Measurements from ENCODE around the gene C16orf89.
A peak's percentile ranks its signal among the peaks of the same experiment; 100 is the strongest.
"Not testable (repeated sequence)": the region's sequence is repeated elsewhere in the genome, so short reads cannot be mapped to it uniquely, and the experiment has no call there.

C16orf89 gene, protein sequence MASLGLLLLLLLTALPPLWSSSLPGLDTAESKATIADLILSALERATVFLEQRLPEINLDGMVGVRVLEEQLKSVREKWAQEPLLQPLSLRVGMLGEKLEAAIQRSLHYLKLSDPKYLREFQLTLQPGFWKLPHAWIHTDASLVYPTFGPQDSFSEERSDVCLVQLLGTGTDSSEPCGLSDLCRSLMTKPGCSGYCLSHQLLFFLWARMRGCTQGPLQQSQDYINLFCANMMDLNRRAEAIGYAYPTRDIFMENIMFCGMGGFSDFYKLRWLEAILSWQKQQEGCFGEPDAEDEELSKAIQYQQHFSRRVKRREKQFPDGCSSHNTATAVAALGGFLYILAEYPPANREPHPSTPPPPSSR

GRCh38 chr16:5065813-5066212 is at the start of gene C16orf89:
Gene C16orf89, minus strand, starts transcription at chr16:5065956. Its CDS starts 48 bp downstream, at chr16:5065908.
- H3K4me3 ChIP-seq (replicated peaks in 1 of 2; ENCODE audit: low read depth in 2 of 2, low read length in 2 of 2) = no peak within 1 kb of the TSS
- TF ChIP-seq, protein P1, sequence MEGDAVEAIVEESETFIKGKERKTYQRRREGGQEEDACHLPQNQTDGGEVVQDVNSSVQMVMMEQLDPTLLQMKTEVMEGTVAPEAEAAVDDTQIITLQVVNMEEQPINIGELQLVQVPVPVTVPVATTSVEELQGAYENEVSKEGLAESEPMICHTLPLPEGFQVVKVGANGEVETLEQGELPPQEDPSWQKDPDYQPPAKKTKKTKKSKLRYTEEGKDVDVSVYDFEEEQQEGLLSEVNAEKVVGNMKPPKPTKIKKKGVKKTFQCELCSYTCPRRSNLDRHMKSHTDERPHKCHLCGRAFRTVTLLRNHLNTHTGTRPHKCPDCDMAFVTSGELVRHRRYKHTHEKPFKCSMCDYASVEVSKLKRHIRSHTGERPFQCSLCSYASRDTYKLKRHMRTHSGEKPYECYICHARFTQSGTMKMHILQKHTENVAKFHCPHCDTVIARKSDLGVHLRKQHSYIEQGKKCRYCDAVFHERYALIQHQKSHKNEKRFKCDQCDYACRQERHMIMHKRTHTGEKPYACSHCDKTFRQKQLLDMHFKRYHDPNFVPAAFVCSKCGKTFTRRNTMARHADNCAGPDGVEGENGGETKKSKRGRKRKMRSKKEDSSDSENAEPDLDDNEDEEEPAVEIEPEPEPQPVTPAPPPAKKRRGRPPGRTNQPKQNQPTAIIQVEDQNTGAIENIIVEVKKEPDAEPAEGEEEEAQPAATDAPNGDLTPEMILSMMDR (IDR thresholded peaks at IDR 0.05; ENCODE audit: low read depth, low read length) = no peak
- no peak for DNase-seq (ENCODE audit: low read depth in 2 of 2)

GRCh38 chr16:5110933-5111332 is 45.2 kb upstream of the C16orf89 start:
- DNase-seq (ENCODE audit: low read depth in 2 of 2); H3K4me3 ChIP-seq (replicated peaks in 1 of 2; ENCODE audit: low read depth in 2 of 2, low read length in 2 of 2): not testable (repeated sequence)

DNA sequence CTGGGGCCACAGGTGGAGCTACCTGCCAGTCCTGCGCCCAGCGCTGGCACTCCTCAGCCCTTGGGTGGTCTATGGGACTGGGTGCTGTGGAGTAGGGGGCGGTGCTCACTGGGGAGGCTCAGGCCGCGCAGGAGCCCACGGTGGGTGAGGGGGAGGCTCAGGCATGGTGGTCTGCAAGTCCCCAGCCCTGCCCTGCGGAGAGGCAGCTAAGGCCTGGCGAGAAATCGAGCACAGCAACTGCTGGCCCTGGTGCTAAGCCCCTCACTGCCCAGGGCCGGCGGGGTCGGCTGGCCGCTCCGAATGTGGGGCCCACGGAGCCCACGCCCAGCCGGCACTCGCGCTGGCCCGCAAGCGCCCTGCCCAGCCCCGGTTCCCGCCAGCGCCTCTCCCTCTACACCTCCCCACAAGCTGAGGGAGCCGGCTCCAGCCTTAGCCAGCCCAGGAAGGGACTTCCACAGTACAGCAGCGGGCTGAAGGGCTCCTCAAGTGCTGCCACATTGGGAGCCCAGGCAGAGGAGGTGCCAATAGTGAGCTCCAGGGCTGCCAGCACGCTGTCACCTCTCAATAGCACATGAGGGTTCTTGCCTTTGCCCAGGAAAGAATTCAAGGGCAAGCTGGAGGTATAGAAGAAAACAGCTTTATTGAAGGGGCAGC is 42.9 kb upstream of the C16orf89 start:
- no peak for DNase-seq (ENCODE audit: low read depth in 2 of 2)
- TF ChIP-seq, protein P1 (IDR thresholded peaks at IDR 0.05; ENCODE audit: low read depth, low read length) = no peak
- H3K4me3 ChIP-seq (replicated peaks in 1 of 2; ENCODE audit: low read depth in 2 of 2, low read length in 2 of 2) = no peak overlapping the region

GRCh38 chr16:5105039-5105438 is 39.3 kb upstream of the C16orf89 start:
- H3K4me3 ChIP-seq (replicated peaks in 1 of 2; ENCODE audit: low read depth in 2 of 2, low read length in 2 of 2); DNase-seq (ENCODE audit: low read depth in 2 of 2): not testable (repeated sequence)

DNA sequence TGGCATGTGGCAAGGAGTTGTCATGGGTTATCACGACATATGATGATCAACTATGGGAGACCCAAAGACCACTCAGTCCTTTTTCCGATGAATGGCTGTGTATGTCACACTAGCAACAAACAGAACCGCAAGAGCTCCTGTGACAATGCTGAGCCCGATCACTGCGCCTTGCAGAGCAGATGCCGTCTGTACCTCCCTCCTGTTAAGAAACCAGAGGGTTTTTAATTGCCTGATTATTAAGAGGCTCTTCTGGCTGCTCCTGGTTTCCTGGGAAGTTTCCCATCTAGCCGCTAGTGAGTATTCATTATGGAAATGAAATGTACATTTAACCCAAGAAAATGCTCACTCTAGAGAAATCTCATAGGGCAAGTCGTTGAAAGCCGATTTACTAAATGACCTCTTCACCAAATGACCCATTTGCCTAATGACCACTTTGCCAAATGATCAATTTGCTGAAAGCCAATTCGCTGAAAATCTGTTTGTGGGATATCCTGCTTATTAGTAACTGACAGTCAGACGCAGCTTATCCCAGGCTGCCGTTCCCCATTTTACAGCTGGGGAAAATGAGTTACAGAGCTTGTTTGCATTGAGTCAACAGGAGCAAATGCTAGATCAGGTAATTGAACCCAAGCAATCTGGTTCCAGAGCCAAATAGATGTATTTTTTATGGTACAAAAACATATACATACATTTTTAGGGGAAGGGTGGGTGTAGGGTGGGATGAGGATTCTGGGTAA is 37.7 kb upstream of the C16orf89 start:
- DNase-seq (ENCODE audit: low read depth in 2 of 2); H3K4me3 ChIP-seq (replicated peaks in 1 of 2; ENCODE audit: low read depth in 2 of 2, low read length in 2 of 2): not testable (repeated sequence)

GRCh38 chr16:5099174-5099573 is 33.4 kb upstream of the C16orf89 start:
- not testable (repeated sequence) for DNase-seq (ENCODE audit: low read depth in 2 of 2); H3K4me3 ChIP-seq (replicated peaks in 1 of 2; ENCODE audit: low read depth in 2 of 2, low read length in 2 of 2)

DNA sequence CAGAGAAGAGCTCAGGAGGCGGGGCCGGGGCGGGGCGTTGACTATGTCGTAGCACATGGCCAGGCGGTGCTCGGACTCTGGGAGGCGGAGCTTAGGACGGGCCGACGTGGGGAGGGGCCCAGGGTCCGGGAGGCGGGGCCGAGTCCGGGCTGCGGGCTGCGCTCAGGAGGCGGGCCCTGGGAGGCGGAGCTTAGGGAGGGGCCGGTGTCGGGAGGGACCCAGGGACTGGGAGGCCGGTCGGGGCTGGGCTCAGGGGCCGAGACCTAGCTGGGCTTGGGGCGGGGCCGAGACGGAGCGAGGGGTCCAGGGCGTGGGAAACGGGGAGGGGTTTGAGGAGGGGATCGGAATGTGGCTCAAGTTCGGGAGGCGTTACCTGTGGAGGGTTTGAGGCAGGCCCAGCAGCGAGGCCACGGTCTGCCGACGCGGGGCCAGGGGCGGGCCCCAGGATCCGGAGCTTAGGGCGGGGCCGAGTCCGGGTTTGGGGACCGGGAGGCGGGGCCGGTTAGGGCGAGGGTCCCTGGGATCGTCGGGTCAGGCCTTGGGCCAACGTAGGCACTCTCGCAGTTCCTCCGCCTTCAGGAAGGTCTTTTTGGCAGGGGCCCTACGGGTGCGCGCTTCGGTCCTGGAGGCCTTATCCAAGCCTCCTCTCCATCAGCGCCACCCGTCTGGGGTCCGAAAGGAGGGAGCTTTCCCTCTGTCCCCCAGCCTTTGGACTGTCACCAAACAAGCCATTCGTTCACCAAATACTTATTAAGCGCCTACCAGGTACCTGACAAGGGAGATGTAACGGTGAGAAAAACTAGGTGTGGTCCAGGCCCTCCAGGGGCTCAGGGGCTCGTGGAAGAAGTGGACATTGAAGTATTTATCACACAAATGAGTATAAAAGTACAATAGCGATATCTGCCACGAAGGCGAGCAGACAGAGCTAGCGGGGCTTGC is 32.7 kb upstream of the C16orf89 start:
- H3K4me3 ChIP-seq (replicated peaks in 1 of 2; ENCODE audit: low read depth in 2 of 2, low read length in 2 of 2) = peak overlapping the region; percentile 53 to 55
- peak; percentile 69 to 83 for DNase-seq (ENCODE audit: low read depth in 2 of 2)

- DNase-seq (ENCODE audit: low read depth in 2 of 2) = peak; percentile 100
- H3K4me3 ChIP-seq (replicated peaks in 1 of 2; ENCODE audit: low read depth in 2 of 2, low read length in 2 of 2) = peak within 1 kb of the TSS; percentile 57 to 67
Measured at GRCh38 chr16:5097470-5098220, 31.9 kb upstream of the C16orf89 start, which contains the start of gene EEF2KMT. Gene EEF2KMT, minus strand, starts transcription at chr16:5097795. Its CDS starts 56 bp downstream, at chr16:5097739.

DNA sequence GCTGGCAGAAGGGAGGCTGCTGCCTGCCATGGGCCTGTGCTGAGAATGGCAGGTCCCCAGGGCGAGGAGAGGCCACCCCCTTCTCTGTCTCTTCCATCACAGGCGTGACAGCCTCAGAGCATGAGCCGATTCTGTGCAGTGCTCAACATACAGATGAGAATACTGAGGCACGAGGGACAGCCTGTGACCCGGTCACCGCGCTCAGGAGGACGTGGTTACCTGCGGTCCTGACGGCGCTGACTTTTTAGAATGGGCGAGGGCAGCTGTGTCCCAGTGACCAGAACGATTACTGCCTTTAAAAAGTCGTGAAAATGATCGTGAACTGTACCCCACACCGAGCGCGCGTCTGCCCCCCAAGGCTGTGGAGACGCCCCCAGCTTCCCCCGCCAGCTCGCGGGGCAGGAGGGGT is 31.3 kb upstream of the C16orf89 start:
- peak overlapping the region; percentile 57 to 67 for H3K4me3 ChIP-seq (replicated peaks in 1 of 2; ENCODE audit: low read depth in 2 of 2, low read length in 2 of 2)
- peak; percentile 8 to 20 for DNase-seq (ENCODE audit: low read depth in 2 of 2)

- peak overlapping the region; percentile 57 to 67 for H3K4me3 ChIP-seq (replicated peaks in 1 of 2; ENCODE audit: low read depth in 2 of 2, low read length in 2 of 2)
Measured at GRCh38 chr16:5096437-5097060, 30.8 kb upstream of the C16orf89 start.

GRCh38 chr16:5095145-5095830 is 29.5 kb upstream of the C16orf89 start:
- not testable (repeated sequence) for DNase-seq (ENCODE audit: low read depth in 2 of 2); H3K4me3 ChIP-seq (replicated peaks in 1 of 2; ENCODE audit: low read depth in 2 of 2, low read length in 2 of 2)

More at GRCh38 chr16:5096437-5097060, 30.8 kb upstream of the C16orf89 start:
- DNase-seq (ENCODE audit: low read depth in 2 of 2) = not testable (repeated sequence)

GRCh38 chr16:5093746-5094145 is 28.0 kb upstream of the C16orf89 start:
- not testable (repeated sequence) for DNase-seq (ENCODE audit: low read depth in 2 of 2)

GRCh38 chr16:5093081-5093480 is 27.3 kb upstream of the C16orf89 start:
- DNase-seq (ENCODE audit: low read depth in 2 of 2); H3K4me3 ChIP-seq (replicated peaks in 1 of 2; ENCODE audit: low read depth in 2 of 2, low read length in 2 of 2): not testable (repeated sequence)

More at GRCh38 chr16:5093746-5094145, 28.0 kb upstream of the C16orf89 start:
- not testable (repeated sequence) for H3K4me3 ChIP-seq (replicated peaks in 1 of 2; ENCODE audit: low read depth in 2 of 2, low read length in 2 of 2)

All from cardiac fibroblast (primary cell).